SK-N-SH treated with all-trans-retinoic acid at 6 μM for 48 hours (cell line): Measurements from ENCODE around the gene SNRK.

ENCODE experiments used
- ESRRG ChIP-seq: fragments of 250-450 bp; sonication (Bioruptor Pico); IDR thresholded peaks from 2 replicates; pipeline ENCODE4 v1.6.1; 2021; ENCODE audit warnings: mild to moderate bottlenecking
- OSR1 ChIP-seq: fragments of 250-450 bp; sonication (Bioruptor Pico); IDR thresholded peaks from 2 replicates; pipeline ENCODE4 v1.8.0; 2022; ENCODE audit warnings: moderate library complexity, mild to moderate bottlenecking, inconsistent platforms
- ZFP30 ChIP-seq: fragments of 450-650 bp; formaldehyde crosslinking; IDR thresholded peaks from 2 replicates; pipeline ENCODE4 v1.5.0; 2022; ENCODE audit warnings: mild to moderate bottlenecking, moderate library complexity
- ZNF565 ChIP-seq: fragments of 450-650 bp; formaldehyde crosslinking; conservative IDR thresholded peaks from 2 replicates; pipeline ENCODE4 v1.5.0; 2020; ENCODE audit warnings: low read depth, mild to moderate bottlenecking, moderate library complexity
- TF ChIP-seq, protein P1 (sequence below): fragments of 250-450 bp; sonication (Bioruptor Pico); IDR thresholded peaks from 2 replicates; pipeline ENCODE4 v1.5.0; 2020; ENCODE audit warnings: mild to moderate bottlenecking, moderate library complexity
- TF ChIP-seq, protein P2 (sequence below): fragments of 250-450 bp; sonication (Bioruptor Pico); IDR thresholded peaks from 2 replicates; pipeline ENCODE4 v1.5.1; 2021; ENCODE audit warnings: mild to moderate bottlenecking, moderate library complexity
- TF ChIP-seq, protein P3 (sequence below): fragments of 250-450 bp; sonication (Bioruptor Pico); IDR thresholded peaks from 2 replicates; pipeline ENCODE4 v1.8.0; 2020; ENCODE audit warnings: mild to moderate bottlenecking, moderate library complexity, borderline replicate concordance

DNA sequence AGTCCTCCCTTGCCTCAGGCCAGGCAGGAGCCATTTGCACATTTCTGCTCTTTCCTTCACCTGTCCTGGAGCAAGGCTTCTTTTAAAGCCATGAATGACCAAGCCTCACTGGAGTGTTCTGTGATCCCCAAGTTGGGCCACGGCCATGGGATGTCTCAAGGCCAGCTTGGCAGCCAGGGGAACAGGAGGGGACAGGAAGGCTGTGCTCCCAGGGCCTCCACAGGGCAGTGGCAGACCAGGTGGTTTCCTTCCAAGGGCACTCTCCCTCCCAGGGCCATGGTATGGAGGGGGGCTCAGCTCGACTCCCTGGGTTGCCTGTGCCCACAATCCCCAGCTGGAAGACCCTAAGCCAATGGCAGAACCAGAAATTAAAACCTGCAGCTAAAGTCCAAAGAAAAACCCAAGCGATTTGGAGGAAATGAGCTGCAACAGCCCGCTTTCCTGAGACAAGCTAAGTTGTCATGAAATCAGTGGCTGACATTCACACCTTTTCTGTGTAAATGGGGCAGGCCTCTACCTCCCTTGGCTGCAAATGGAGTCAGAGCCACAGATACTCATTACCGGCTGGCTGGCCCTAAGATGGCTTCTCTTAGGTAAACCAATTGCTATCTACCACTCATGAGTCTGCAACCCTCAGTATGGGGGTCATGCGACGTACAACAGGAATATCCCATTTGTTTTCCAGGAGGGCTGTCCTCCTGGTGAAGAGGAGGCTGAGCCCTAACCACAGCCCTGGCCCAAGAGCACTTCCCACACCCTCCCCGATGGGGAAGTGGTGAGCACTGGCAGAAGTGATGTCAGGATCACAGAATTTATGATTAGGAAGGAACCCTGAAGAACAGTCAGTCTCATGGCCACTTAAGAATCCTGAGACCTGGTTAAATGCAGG lies 83.3 kb downstream of the SNRK start:
- TF ChIP-seq, protein P1, sequence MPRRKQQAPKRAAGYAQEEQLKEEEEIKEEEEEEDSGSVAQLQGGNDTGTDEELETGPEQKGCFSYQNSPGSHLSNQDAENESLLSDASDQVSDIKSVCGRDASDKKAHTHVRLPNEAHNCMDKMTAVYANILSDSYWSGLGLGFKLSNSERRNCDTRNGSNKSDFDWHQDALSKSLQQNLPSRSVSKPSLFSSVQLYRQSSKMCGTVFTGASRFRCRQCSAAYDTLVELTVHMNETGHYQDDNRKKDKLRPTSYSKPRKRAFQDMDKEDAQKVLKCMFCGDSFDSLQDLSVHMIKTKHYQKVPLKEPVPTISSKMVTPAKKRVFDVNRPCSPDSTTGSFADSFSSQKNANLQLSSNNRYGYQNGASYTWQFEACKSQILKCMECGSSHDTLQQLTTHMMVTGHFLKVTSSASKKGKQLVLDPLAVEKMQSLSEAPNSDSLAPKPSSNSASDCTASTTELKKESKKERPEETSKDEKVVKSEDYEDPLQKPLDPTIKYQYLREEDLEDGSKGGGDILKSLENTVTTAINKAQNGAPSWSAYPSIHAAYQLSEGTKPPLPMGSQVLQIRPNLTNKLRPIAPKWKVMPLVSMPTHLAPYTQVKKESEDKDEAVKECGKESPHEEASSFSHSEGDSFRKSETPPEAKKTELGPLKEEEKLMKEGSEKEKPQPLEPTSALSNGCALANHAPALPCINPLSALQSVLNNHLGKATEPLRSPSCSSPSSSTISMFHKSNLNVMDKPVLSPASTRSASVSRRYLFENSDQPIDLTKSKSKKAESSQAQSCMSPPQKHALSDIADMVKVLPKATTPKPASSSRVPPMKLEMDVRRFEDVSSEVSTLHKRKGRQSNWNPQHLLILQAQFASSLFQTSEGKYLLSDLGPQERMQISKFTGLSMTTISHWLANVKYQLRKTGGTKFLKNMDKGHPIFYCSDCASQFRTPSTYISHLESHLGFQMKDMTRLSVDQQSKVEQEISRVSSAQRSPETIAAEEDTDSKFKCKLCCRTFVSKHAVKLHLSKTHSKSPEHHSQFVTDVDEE (CRISPR knock-in tag): no peak
- TF ChIP-seq, protein P2, sequence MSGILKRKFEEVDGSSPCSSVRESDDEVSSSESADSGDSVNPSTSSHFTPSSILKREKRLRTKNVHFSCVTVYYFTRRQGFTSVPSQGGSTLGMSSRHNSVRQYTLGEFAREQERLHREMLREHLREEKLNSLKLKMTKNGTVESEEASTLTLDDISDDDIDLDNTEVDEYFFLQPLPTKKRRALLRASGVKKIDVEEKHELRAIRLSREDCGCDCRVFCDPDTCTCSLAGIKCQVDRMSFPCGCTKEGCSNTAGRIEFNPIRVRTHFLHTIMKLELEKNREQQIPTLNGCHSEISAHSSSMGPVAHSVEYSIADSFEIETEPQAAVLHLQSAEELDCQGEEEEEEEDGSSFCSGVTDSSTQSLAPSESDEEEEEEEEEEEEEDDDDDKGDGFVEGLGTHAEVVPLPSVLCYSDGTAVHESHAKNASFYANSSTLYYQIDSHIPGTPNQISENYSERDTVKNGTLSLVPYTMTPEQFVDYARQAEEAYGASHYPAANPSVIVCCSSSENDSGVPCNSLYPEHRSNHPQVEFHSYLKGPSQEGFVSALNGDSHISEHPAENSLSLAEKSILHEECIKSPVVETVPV (CRISPR knock-in tag): no peak
- TF ChIP-seq, protein P3, sequence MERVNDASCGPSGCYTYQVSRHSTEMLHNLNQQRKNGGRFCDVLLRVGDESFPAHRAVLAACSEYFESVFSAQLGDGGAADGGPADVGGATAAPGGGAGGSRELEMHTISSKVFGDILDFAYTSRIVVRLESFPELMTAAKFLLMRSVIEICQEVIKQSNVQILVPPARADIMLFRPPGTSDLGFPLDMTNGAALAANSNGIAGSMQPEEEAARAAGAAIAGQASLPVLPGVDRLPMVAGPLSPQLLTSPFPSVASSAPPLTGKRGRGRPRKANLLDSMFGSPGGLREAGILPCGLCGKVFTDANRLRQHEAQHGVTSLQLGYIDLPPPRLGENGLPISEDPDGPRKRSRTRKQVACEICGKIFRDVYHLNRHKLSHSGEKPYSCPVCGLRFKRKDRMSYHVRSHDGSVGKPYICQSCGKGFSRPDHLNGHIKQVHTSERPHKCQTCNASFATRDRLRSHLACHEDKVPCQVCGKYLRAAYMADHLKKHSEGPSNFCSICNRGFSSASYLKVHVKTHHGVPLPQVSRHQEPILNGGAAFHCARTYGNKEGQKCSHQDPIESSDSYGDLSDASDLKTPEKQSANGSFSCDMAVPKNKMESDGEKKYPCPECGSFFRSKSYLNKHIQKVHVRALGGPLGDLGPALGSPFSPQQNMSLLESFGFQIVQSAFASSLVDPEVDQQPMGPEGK: no peak
- TF ChIP-seq ZFP30: no peak
- TF ChIP-seq OSR1 (CRISPR knock-in tag): no peak
- no peak for TF ChIP-seq ESRRG (CRISPR knock-in tag)
- no peak for TF ChIP-seq ZNF565 (CRISPR knock-in tag)
